HEK293 (cell line): ENCODE measurements around the gene THBS3.

Source experiments
- BCL11A ChIP-seq: fragments of 450-650 bp; formaldehyde crosslinking; IDR thresholded peaks from 2 replicates; pipeline ENCODE4 v1.5.1; 2016; ENCODE audit warnings: low read depth, missing biosample characterization, missing genetic modification characterization
- GLI2 ChIP-seq: fragments of 450-650 bp; formaldehyde crosslinking; IDR thresholded peaks from 2 replicates; pipeline ENCODE4; 2017; ENCODE audit warnings: missing biosample characterization, missing genetic modification characterization, low read depth, borderline replicate concordance
- GLIS2 ChIP-seq: fragments of 450-650 bp; formaldehyde crosslinking; IDR thresholded peaks from 2 replicates; pipeline ENCODE4 v1.5.1; 2016; ENCODE audit warnings: missing biosample characterization, missing genetic modification characterization
- HOXA7 ChIP-seq: sonication (generic); formaldehyde crosslinking; IDR thresholded peaks from 2 replicates; pipeline ENCODE4 v1.8.1; 2022; ENCODE audit warnings: missing genetic modification reagents, borderline replicate concordance
- KLF1 ChIP-seq: fragments of 450-650 bp; formaldehyde crosslinking; IDR thresholded peaks from 2 replicates; pipeline ENCODE4 v1.5.1; 2016; ENCODE audit warnings: missing biosample characterization, missing genetic modification characterization
- KLF16 ChIP-seq: fragments of 450-650 bp; formaldehyde crosslinking; IDR thresholded peaks from 2 replicates; pipeline ENCODE4 v1.5.1; 2017; ENCODE audit warnings: missing biosample characterization, missing genetic modification characterization
- KLF8 ChIP-seq: fragments of 450-650 bp; formaldehyde crosslinking; IDR thresholded peaks from 2 replicates; pipeline ENCODE4 v1.5.1; 2016; ENCODE audit warnings: missing biosample characterization, missing genetic modification characterization
- SCRT1 ChIP-seq: fragments of 450-650 bp; formaldehyde crosslinking; IDR thresholded peaks from 2 replicates; pipeline ENCODE4 v1.5.1; 2016; ENCODE audit warnings: missing biosample characterization, missing genetic modification characterization, borderline replicate concordance
- SP2 ChIP-seq: fragments of 450-650 bp; formaldehyde crosslinking; IDR thresholded peaks from 2 replicates; pipeline ENCODE4 v1.5.1; 2016; ENCODE audit warnings: missing biosample characterization, missing genetic modification characterization
- WT1 ChIP-seq: fragments of 450-650 bp; formaldehyde crosslinking; IDR thresholded peaks from 2 replicates; pipeline ENCODE4 v1.5.1; 2016; ENCODE audit warnings: missing biosample characterization, missing genetic modification characterization
- ZBTB17 ChIP-seq: fragments of 450-650 bp; formaldehyde crosslinking; IDR thresholded peaks from 2 replicates; pipeline ENCODE4 v1.5.1; 2016; ENCODE audit warnings: missing biosample characterization, missing genetic modification characterization
- ZBTB48 ChIP-seq: fragments of 450-650 bp; formaldehyde crosslinking; IDR thresholded peaks from 2 replicates; pipeline ENCODE4 v1.5.1; 2016; ENCODE audit warnings: missing biosample characterization, missing genetic modification characterization
- ZBTB8A ChIP-seq: fragments of 450-650 bp; formaldehyde crosslinking; IDR thresholded peaks from 2 replicates; pipeline ENCODE4 v1.5.1; 2016; ENCODE audit warnings: missing biosample characterization, missing genetic modification characterization
- ZNF132 ChIP-seq: fragments of 450-650 bp; formaldehyde crosslinking; IDR thresholded peaks from 2 replicates; pipeline ENCODE4 v1.5.1; 2017; ENCODE audit warnings: missing biosample characterization, missing genetic modification characterization, borderline replicate concordance
- ZNF138 ChIP-seq: fragments of 450-650 bp; formaldehyde crosslinking; IDR thresholded peaks from 2 replicates; pipeline ENCODE4 v1.5.1; 2016; ENCODE audit warnings: missing biosample characterization, missing genetic modification characterization, borderline replicate concordance
- ZNF146 ChIP-seq: fragments of 450-650 bp; formaldehyde crosslinking; IDR thresholded peaks from 2 replicates; pipeline ENCODE4 v1.5.1; 2016; ENCODE audit warnings: missing biosample characterization, missing genetic modification characterization
- ZNF221 ChIP-seq: fragments of 450-650 bp; formaldehyde crosslinking; IDR thresholded peaks from 2 replicates; pipeline ENCODE4 v1.5.1; 2017; ENCODE audit warnings: missing biosample characterization, missing genetic modification characterization, borderline replicate concordance
- ZNF292 ChIP-seq: fragments of 450-650 bp; formaldehyde crosslinking; IDR thresholded peaks from 2 replicates; pipeline ENCODE4 v1.5.1; 2016; ENCODE audit warnings: low read depth, missing biosample characterization, missing genetic modification characterization, borderline replicate concordance
- ZNF311 ChIP-seq: fragments of 450-650 bp; formaldehyde crosslinking; IDR thresholded peaks from 2 replicates; pipeline ENCODE4 v1.5.1; 2017; ENCODE audit warnings: missing biosample characterization, missing genetic modification characterization, borderline replicate concordance
- ZNF391 ChIP-seq: fragments of 450-650 bp; formaldehyde crosslinking; IDR thresholded peaks from 2 replicates; pipeline ENCODE4 v1.5.1; 2016; ENCODE audit warnings: low read depth, missing biosample characterization, missing genetic modification characterization, borderline replicate concordance
- ZNF433 ChIP-seq: fragments of 450-650 bp; formaldehyde crosslinking; IDR thresholded peaks from 2 replicates; pipeline ENCODE4 v1.5.1; 2016; ENCODE audit warnings: missing biosample characterization, missing genetic modification characterization, low read depth
- ZNF501 ChIP-seq: fragments of 450-650 bp; formaldehyde crosslinking; IDR thresholded peaks from 2 replicates; pipeline ENCODE4 v1.5.1; 2016; ENCODE audit warnings: missing biosample characterization, missing genetic modification characterization
- ZNF530 ChIP-seq: fragments of 450-650 bp; formaldehyde crosslinking; IDR thresholded peaks from 2 replicates; pipeline ENCODE4 v1.5.1; 2016; ENCODE audit warnings: low read depth, missing biosample characterization, missing genetic modification characterization
- ZNF549 ChIP-seq: fragments of 450-650 bp; IDR thresholded peaks from 2 replicates; pipeline ENCODE4 v1.5.1; 2018; ENCODE audit warnings: missing biosample characterization, missing genetic modification characterization, mild to moderate bottlenecking, inconsistent platforms, moderate library complexity
- ZNF610 ChIP-seq: fragments of 450-650 bp; formaldehyde crosslinking; IDR thresholded peaks from 2 replicates; pipeline ENCODE4 v1.5.1; 2016; ENCODE audit warnings: missing biosample characterization, missing genetic modification characterization, borderline replicate concordance
- ZNF623 ChIP-seq: fragments of 450-650 bp; formaldehyde crosslinking; IDR thresholded peaks from 2 replicates; pipeline ENCODE4 v1.5.1; 2016; ENCODE audit warnings: missing biosample characterization, missing genetic modification characterization
- ZNF76 ChIP-seq: fragments of 450-650 bp; formaldehyde crosslinking; IDR thresholded peaks from 2 replicates; pipeline ENCODE4; 2016; ENCODE audit warnings: low read depth, missing biosample characterization, missing genetic modification characterization, borderline replicate concordance
- ZNF777 ChIP-seq: fragments of 450-650 bp; formaldehyde crosslinking; IDR thresholded peaks from 2 replicates; pipeline ENCODE4 v1.5.1; 2017; ENCODE audit warnings: missing biosample characterization, missing genetic modification characterization, borderline replicate concordance
- TF ChIP-seq, protein P1 (sequence below): fragments of 450-650 bp; formaldehyde crosslinking; IDR thresholded peaks from 2 replicates; pipeline ENCODE4 v1.5.1; 2017; ENCODE audit warnings: missing biosample characterization, missing genetic modification characterization
- TF ChIP-seq, protein P2 (sequence below): fragments of 450-650 bp; formaldehyde crosslinking; IDR thresholded peaks from 2 replicates; pipeline ENCODE4 v1.5.1; 2016; ENCODE audit warnings: missing biosample characterization, missing genetic modification characterization
- TF ChIP-seq, protein P3 (sequence below): fragments of 450-650 bp; formaldehyde crosslinking; IDR thresholded peaks from 2 replicates; pipeline ENCODE4 v1.5.1; 2016; ENCODE audit warnings: missing biosample characterization, missing genetic modification characterization
- TF ChIP-seq, protein P4 (sequence below): fragments of 450-650 bp; formaldehyde crosslinking; IDR thresholded peaks from 2 replicates; pipeline ENCODE4 v1.5.1; 2016; ENCODE audit warnings: missing biosample characterization, missing genetic modification characterization
- TF ChIP-seq, protein P5 (sequence below): fragments of 450-650 bp; formaldehyde crosslinking; IDR thresholded peaks from 2 replicates; pipeline ENCODE4 v1.5.1; 2017; ENCODE audit warnings: missing biosample characterization, missing genetic modification characterization
- TF ChIP-seq, protein P6 (sequence below): fragments of 450-650 bp; formaldehyde crosslinking; IDR thresholded peaks from 2 replicates; pipeline ENCODE4 v1.5.1; 2017; ENCODE audit warnings: missing biosample characterization, missing genetic modification characterization

THBS3 gene

DNA sequence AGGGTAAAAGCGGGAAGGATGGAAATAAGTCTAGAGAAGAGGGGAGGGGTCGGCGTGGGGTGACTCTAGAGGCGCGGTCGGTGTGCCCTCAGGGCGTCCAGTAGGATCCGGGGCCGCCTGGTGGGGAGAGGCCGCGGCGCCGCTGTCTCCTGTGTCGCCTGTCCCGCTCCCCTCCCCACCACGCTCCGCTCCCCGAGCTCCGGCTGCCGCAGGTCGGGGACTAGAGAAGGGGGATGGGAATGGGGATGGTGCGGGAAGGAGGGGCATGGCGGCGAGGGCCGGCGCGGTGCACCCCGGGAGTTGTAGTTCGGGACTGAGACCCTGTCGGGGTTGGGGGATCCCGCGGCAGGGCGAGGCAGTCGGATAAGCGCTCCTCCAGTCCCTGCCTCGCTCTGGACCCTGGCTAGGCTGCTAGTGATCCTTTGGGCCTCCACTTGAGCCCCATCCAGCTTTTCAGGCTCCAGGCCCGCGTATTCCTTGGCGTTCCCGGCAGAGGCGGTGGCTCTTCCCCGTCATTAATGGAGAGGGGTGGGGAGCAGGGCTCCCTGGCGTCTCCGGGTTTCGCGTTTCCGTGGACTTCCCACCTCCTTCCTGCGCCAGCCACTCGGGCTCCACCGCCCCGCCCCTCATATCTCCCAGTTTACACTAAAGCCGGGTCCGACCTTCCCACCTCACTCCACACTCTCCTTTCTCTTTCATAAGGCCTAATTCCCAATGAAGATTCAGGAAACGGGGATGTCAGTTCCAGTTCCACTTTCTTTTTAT, 47.7 kb upstream of the THBS3 start, which contains the start of gene ENTREP3 (continued):
- TF ChIP-seq ZNF391 (tag by site-specific recombination) (0 out of 2 replicates have a peak, but pooled peaks have one; percentile 33), ZNF76 (tag by site-specific recombination) (peak; percentile 98), ZNF610 (tag by site-specific recombination) (peak; percentile 93), ZNF138 (tag by site-specific recombination) (no peak), ZNF311 (tag by site-specific recombination) (no peak), ZNF501 (tag by site-specific recombination) (peak; percentile 67; the same call in 1 of the 2 replicates), GLIS2 (tag by site-specific recombination) (no peak), KLF8 (peak; percentile 90), ZBTB48 (peak; percentile 96), BCL11A (tag by site-specific recombination) (no peak), ZNF433 (no peak), GLI2 (tag by site-specific recombination) (no peak), ZNF292 (tag by site-specific recombination) (no peak), ZNF623 (tag by site-specific recombination) (no peak), ZNF146 (tag by site-specific recombination) (no peak), SCRT1 (tag by site-specific recombination) (no peak), ZBTB17 (peak; percentile 93), SP2 (tag by site-specific recombination) (peak; percentile 80), HOXA7 (CRISPR knock-in tag) (no peak), ZNF530 (tag by site-specific recombination) (no peak), ZNF132 (tag by site-specific recombination) (no peak), ZNF549 (tag by site-specific recombination) (no peak), WT1 (tag by site-specific recombination) (no peak; the same call in 1 of the 2 replicates), ZNF777 (tag by site-specific recombination) (no peak), KLF16 (peak; percentile 93), ZBTB8A (tag by site-specific recombination) (peak; percentile 75), ZNF221 (tag by site-specific recombination) (no peak), KLF1 (tag by site-specific recombination) (peak; percentile 69)
- TF ChIP-seq, protein P1, sequence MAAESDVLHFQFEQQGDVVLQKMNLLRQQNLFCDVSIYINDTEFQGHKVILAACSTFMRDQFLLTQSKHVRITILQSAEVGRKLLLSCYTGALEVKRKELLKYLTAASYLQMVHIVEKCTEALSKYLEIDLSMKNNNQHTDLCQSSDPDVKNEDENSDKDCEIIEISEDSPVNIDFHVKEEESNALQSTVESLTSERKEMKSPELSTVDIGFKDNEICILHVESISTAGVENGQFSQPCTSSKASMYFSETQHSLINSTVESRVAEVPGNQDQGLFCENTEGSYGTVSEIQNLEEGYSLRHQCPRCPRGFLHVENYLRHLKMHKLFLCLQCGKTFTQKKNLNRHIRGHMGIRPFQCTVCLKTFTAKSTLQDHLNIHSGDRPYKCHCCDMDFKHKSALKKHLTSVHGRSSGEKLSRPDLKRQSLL (tag by site-specific recombination), result peak; percentile 34; the same call in 1 of the 2 replicates
- TF ChIP-seq, protein P2, sequence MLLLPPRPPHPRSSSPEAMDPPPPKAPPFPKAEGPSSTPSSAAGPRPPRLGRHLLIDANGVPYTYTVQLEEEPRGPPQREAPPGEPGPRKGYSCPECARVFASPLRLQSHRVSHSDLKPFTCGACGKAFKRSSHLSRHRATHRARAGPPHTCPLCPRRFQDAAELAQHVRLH, result peak; percentile 9; the same call in 1 of the 2 replicates
- TF ChIP-seq, protein P3, sequence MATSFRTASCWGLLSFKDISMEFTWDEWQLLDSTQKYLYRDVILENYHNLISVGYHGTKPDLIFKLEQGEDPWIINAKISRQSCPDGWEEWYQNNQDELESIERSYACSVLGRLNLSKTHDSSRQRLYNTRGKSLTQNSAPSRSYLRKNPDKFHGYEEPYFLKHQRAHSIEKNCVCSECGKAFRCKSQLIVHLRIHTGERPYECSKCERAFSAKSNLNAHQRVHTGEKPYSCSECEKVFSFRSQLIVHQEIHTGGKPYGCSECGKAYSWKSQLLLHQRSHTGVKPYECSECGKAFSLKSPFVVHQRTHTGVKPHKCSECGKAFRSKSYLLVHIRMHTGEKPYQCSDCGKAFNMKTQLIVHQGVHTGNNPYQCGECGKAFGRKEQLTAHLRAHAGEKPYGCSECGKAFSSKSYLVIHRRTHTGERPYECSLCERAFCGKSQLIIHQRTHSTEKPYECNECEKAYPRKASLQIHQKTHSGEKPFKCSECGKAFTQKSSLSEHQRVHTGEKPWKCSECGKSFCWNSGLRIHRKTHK (tag by site-specific recombination), result no peak
- TF ChIP-seq, protein P4, sequence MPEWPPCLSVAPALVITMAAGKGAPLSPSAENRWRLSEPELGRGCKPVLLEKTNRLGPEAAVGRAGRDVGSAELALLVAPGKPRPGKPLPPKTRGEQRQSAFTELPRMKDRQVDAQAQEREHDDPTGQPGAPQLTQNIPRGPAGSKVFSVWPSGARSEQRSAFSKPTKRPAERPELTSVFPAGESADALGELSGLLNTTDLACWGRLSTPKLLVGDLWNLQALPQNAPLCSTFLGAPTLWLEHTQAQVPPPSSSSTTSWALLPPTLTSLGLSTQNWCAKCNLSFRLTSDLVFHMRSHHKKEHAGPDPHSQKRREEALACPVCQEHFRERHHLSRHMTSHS (tag by site-specific recombination), result no peak
- TF ChIP-seq, protein P5, sequence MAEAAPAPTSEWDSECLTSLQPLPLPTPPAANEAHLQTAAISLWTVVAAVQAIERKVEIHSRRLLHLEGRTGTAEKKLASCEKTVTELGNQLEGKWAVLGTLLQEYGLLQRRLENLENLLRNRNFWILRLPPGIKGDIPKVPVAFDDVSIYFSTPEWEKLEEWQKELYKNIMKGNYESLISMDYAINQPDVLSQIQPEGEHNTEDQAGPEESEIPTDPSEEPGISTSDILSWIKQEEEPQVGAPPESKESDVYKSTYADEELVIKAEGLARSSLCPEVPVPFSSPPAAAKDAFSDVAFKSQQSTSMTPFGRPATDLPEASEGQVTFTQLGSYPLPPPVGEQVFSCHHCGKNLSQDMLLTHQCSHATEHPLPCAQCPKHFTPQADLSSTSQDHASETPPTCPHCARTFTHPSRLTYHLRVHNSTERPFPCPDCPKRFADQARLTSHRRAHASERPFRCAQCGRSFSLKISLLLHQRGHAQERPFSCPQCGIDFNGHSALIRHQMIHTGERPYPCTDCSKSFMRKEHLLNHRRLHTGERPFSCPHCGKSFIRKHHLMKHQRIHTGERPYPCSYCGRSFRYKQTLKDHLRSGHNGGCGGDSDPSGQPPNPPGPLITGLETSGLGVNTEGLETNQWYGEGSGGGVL, result peak; percentile 70
- TF ChIP-seq, protein P6, sequence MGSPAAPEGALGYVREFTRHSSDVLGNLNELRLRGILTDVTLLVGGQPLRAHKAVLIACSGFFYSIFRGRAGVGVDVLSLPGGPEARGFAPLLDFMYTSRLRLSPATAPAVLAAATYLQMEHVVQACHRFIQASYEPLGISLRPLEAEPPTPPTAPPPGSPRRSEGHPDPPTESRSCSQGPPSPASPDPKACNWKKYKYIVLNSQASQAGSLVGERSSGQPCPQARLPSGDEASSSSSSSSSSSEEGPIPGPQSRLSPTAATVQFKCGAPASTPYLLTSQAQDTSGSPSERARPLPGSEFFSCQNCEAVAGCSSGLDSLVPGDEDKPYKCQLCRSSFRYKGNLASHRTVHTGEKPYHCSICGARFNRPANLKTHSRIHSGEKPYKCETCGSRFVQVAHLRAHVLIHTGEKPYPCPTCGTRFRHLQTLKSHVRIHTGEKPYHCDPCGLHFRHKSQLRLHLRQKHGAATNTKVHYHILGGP (tag by site-specific recombination), result no peak
